ENCODE results near the gene BBX. TPM values are rescaled to one million over a fixed set of nuclear protein-coding genes. Genes with fewer than 3 reads are reported as not detected.

BBX gene
- total RNA-seq (2013): 34.4 TPM
- 10 to 100 TPM; 15.7 to 25.1 (median 16.6) TPM for polyA plus RNA-seq
- polyA minus RNA-seq: 21.2 and 37.9 TPM in 2 replicates
- 32.6 to 113 (median 98.4) reads per million in 11 experiments for total RNA-seq

DNA sequence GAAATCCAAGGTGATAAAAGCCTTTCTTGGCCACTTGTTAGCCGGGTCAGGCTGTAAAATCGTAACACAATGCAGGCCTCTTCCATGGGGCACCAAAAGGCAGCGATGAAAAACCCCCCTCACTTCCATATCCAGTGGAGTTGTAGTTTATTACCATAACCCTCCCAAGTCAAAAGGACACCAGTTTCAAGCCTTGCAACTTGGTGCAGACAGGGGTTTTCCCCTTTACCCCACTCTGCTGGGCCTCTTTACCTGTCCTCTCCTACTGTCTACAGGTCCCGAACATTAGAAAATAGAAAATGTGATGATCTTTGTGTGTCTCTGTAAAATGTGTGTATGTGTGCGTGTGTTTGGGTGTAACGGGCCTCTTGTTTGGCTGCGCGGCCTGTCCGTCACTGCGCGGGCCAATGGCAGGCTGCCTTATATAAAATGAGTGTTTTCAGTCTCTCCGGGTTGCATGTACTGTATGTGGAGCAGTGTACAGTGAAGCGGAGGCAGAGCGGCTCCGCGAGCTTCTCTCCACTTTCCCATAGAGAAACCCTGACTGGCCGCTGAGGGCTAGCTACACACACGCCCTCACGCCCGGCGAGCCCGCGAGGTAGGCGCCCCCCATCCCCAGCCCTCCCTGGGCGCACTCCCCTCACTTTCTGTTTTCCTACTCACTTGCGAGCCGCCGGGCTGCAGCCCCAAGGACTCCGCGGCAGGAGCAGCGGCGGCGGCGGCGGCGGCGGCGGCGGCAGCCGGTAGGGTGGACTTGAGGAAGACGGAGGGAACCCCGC lies at the start of gene BBX:
TSS of gene BBX (plus strand) at position 453 of the 779 bp plus-strand sequence. CDS start 187,499 bp downstream, outside the sequence.
- Histone ChIP-seq H3K27me3 (ENCODE audit: control insufficient read depth in 2 of 2, insufficient read depth in 2 of 2, low read length in 2 of 2) (peaks cover 0 to 3% of the 10 kb centered on the region in 2 donors), H3K27ac (ENCODE audit: low read depth in 1 of 2, low read length in 2 of 2) (peak within 1 kb of the TSS; percentile 85 to 86), H4K20me1 (ENCODE audit: insufficient read depth, low read length) (no peaks in the 10 kb centered on the region), H3K36me3 (replicated peaks in 1 of 2; ENCODE audit: control insufficient read depth in 1 of 2, insufficient read depth in 2 of 2, low read length in 2 of 2) (no peaks in the 10 kb centered on the region), H3K4me2 (replicated peaks; ENCODE audit: extremely low read depth, low read length, poor library complexity, severe bottlenecking) (peak within 1 kb of the TSS; percentile 98), H2AFZ (ENCODE audit: insufficient read depth, low read depth, low read length, poor library complexity, severe bottlenecking) (peak within 1 kb of the TSS; percentile 94), H3K79me2 (ENCODE audit: insufficient read depth, low read length) (peaks cover 27% of the 10 kb centered on the region), H3K9me3 (replicated peaks in 1 of 2; ENCODE audit: control insufficient read depth in 1 of 2, insufficient read depth in 1 of 2, low read length in 2 of 2) (no peaks in the 10 kb centered on the region), H3K4me1 (ENCODE audit: control insufficient read depth in 1 of 2, insufficient read depth in 2 of 2, low read length in 2 of 2) (peaks cover 15 to 16% of the 10 kb centered on the region in 2 donors), H3K9ac (ENCODE audit: insufficient read depth, low read length, poor library complexity, severe bottlenecking) (peak within 1 kb of the TSS; percentile 85), H3K4me3 (replicated peaks in 1 of 3; ENCODE audit: low read depth in 2 of 3, low read length in 3 of 3) (peak within 1 kb of the TSS; percentile 93 to 98 (median 95))
- peaks cover 3 to 12% of the 10 kb centered on the region in 2 donors for H3K36me3 Mint-ChIP-seq
- WGBS (ENCODE audit: insufficient coverage): under 1% methylated on average over 36 of the region's 42 CpGs
- H3K27ac Mint-ChIP-seq: peak within 1 kb of the TSS; percentile 85 to 96 (median 94)
- intact Hi-C loops (cut with micrococcal nuclease): no loop called here
- peak within 1 kb of the TSS; percentile 97 to 98 for H3K4me3 Mint-ChIP-seq
- peak; percentile 87 to 95 (median 93) for DNase-seq
- peaks cover 0 to 6% (median 4%) of the 10 kb centered on the region in 3 donors for H3K27me3 Mint-ChIP-seq (ENCODE audit: low read depth in 3 of 3)
- no peaks in the 10 kb centered on the region for H3K9me3 Mint-ChIP-seq
- TF ChIP-seq, protein P1, sequence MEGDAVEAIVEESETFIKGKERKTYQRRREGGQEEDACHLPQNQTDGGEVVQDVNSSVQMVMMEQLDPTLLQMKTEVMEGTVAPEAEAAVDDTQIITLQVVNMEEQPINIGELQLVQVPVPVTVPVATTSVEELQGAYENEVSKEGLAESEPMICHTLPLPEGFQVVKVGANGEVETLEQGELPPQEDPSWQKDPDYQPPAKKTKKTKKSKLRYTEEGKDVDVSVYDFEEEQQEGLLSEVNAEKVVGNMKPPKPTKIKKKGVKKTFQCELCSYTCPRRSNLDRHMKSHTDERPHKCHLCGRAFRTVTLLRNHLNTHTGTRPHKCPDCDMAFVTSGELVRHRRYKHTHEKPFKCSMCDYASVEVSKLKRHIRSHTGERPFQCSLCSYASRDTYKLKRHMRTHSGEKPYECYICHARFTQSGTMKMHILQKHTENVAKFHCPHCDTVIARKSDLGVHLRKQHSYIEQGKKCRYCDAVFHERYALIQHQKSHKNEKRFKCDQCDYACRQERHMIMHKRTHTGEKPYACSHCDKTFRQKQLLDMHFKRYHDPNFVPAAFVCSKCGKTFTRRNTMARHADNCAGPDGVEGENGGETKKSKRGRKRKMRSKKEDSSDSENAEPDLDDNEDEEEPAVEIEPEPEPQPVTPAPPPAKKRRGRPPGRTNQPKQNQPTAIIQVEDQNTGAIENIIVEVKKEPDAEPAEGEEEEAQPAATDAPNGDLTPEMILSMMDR (IDR thresholded peaks at IDR 0.05): no peak
- H3K4me1 Mint-ChIP-seq: peaks cover 24% of the 10 kb centered on the region

DNA sequence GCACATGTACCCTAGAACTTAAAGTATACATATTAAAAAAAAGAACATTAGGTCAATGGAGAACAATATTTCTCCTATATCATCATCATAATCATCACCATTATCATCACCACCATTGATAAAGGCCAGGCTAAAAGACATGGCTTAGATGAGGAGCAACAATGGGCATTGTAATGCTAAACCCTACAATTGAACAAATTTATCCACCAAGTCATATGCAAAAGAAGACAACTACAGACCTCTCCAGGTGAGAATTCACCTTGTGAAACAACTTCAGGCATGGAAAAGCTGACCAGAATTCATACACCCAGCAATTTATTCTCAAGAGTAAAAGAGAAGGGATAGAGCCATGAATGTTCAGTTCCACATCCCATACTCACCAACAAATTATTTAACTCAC lies 46.3 kb upstream of the BBX start:
- Mint-ChIP-seq H3K27me3 (ENCODE audit: low read depth in 3 of 3) (no peaks in the 10 kb centered on the region), H3K4me1 (peaks cover 4% of the 10 kb centered on the region), H3K9me3 (peaks cover 2 to 24% (median 14%) of the 10 kb centered on the region in 7 donors), H3K4me3 (no peak overlapping the region), H3K36me3 (no peaks in the 10 kb centered on the region), H3K27ac (no peak overlapping the region)
- Histone ChIP-seq H3K9me3 (replicated peaks in 1 of 2; ENCODE audit: control insufficient read depth in 1 of 2, insufficient read depth in 1 of 2, low read length in 2 of 2) (no peaks in the 10 kb centered on the region), H3K27me3 (ENCODE audit: control insufficient read depth in 2 of 2, insufficient read depth in 2 of 2, low read length in 2 of 2) (no peaks in the 10 kb centered on the region), H3K27ac (ENCODE audit: low read depth in 1 of 2, low read length in 2 of 2) (no peak overlapping the region), H3K4me2 (replicated peaks; ENCODE audit: extremely low read depth, low read length, poor library complexity, severe bottlenecking) (no peak overlapping the region), H3K79me2 (ENCODE audit: insufficient read depth, low read length) (no peaks in the 10 kb centered on the region), H3K4me1 (ENCODE audit: control insufficient read depth in 1 of 2, insufficient read depth in 2 of 2, low read length in 2 of 2) (no peaks in the 10 kb centered on the region), H2AFZ (ENCODE audit: insufficient read depth, low read depth, low read length, poor library complexity, severe bottlenecking) (no peak overlapping the region), H3K4me3 (replicated peaks in 1 of 3; ENCODE audit: low read depth in 2 of 3, low read length in 3 of 3) (no peak overlapping the region), H4K20me1 (ENCODE audit: insufficient read depth, low read length) (no peaks in the 10 kb centered on the region), H3K36me3 (replicated peaks in 1 of 2; ENCODE audit: control insufficient read depth in 1 of 2, insufficient read depth in 2 of 2, low read length in 2 of 2) (no peaks in the 10 kb centered on the region), H3K9ac (ENCODE audit: insufficient read depth, low read length, poor library complexity, severe bottlenecking) (no peak overlapping the region)
- no peak for DNase-seq
- intact Hi-C loops (cut with micrococcal nuclease): no loop called here
- TF ChIP-seq, protein P1 (IDR thresholded peaks at IDR 0.05): no peak

All from CD14-positive monocyte (primary cell).